LNCAP (cell line): ENCODE measurements around the gene RFLNA.

Experiments
- CTCF ChIP-seq: fragments of 450-650 bp; IDR thresholded peaks from 2 replicates; pipeline ENCODE4 v1.5.1; 2017; ENCODE audit warnings: mild to moderate bottlenecking

RFLNA gene

GRCh38 chr12:124361074-124361970 is 66.4 kb downstream of the RFLNA start:
- TF ChIP-seq CTCF = no peak

- no peak for TF ChIP-seq CTCF
Measured at GRCh38 chr12:124361996-124362395, 67.1 kb downstream of the RFLNA start.

GRCh38 chr12:124363353-124363965 is 68.6 kb downstream of the RFLNA start:
- no peak for TF ChIP-seq CTCF

GRCh38 chr12:124364543-124364942 is 69.7 kb downstream of the RFLNA start:
- TF ChIP-seq CTCF = no peak
